Transverse colon (tissue), 4 donors: Measurements from ENCODE around the gene BUD23. TPM values are rescaled to one million over a fixed set of nuclear protein-coding genes. Genes with fewer than 3 reads are reported as not detected.

Experiments used
- DNase-seq: peaks from one replicate; pipeline ENCODE4 v3.0.0-alpha.2; 2019
- H3K27ac ChIP-seq, 4 donors: fragments of 200-600 bp; sonication (generic); 2 replicates each; pipeline ENCODE4 v1.5.1; 2016 to 2018; ENCODE audit warnings: inconsistent platforms in 4 of 4
- H3K27me3 ChIP-seq: fragments of 200-600 bp; sonication (generic); 2 replicates; pipeline ENCODE4 v1.5.1; 2017; ENCODE audit warnings: inconsistent platforms
- H3K36me3 ChIP-seq, 4 donors: fragments of 200-600 bp; sonication (generic); 2 replicates each; pipeline ENCODE4 v1.5.1; 2017 to 2019; ENCODE audit warnings: inconsistent platforms in 4 of 4
- H3K4me1 ChIP-seq, 4 donors: fragments of 200-600 bp; sonication (generic); 2 replicates each; pipeline ENCODE4 v1.5.1; 2017 to 2020; ENCODE audit warnings: inconsistent platforms in 4 of 4
- H3K4me3 ChIP-seq, 4 donors: fragments of 200-600 bp; sonication (generic); 1 replicate in 1 of 4; 2 replicates in 3 of 4; pipeline versions ENCODE4 v1.5.1 to v1.6.1; 2017 to 2019; ENCODE audit warnings: inconsistent platforms in 4 of 4
- H3K9me3 ChIP-seq, 2 donors: fragments of 200-600 bp; sonication (generic); 2 replicates each; pipeline ENCODE4 v1.5.1; 2017 to 2019; ENCODE audit warnings: inconsistent platforms in 2 of 2
- EP300 ChIP-seq: sonication (generic); formaldehyde crosslinking; IDR thresholded peaks from one replicate; pipeline ENCODE4 v1.6.1; 2017; ENCODE audit warnings: antibody characterized with exemption, low read depth
- POLR2A ChIP-seq: fragments of 450-650 bp; IDR thresholded peaks from one replicate; pipeline ENCODE4 v1.6.1; 2016; ENCODE audit warnings: antibody characterized with exemption, mild to moderate bottlenecking, moderate library complexity
- POLR2AphosphoS5 ChIP-seq, 3 donors: sonication (generic); formaldehyde crosslinking; IDR thresholded peaks; one replicate each; pipeline ENCODE4 v1.6.1; 2016; ENCODE audit warnings: antibody characterized with exemption in 3 of 3
- WGBS, 2 donors: methylation state at CpG; one replicate each; pipeline ENCODE4 v1.1.5; 2018; ENCODE audit warnings: low coverage in 1 of 2; 5-methylcytosine and 5-hydroxymethylcytosine counted together
- in situ Hi-C, 4 donors: fragments of 200-750 bp; cut with MboI; loops; one replicate each; pipeline versions ENCODE4 v1.15.0 to v1.15.1; 2017; ENCODE audit warnings: low sequenced_read_pairs in 3 of 4, low pct_ligation_motif_present in 1 of 4, low pct_unique_long_range_greater_than_20kb in 1 of 4
- intact Hi-C: fragments of 100-400 bp; cut with DNase I; formaldehyde crosslinking; loops from one replicate; pipeline ENCODE4 v1.15.1; 2023; ENCODE audit warnings: low total_unique reads
- total RNA-seq, 4 donors: library from RNA; depleted of rRNA; stranded (reverse); fragments of >200 nt; gene quantifications; one replicate each; pipeline ENCODE4 v1.1.0, GENCODE V29; 2016
- TF ChIP-seq, protein P1 (sequence below), 5 experiments: fragments of 200-600 bp in 3 of 5; fragments of 450-650 bp in 2 of 5; sonication (generic) in 3 of 5; IDR thresholded peaks; 1 replicate in 2 of 5; 2 replicates in 3 of 5; pipeline ENCODE4 v1.5.1; 2016 to 2017; ENCODE audit warnings: antibody characterized with exemption in 5 of 5, inconsistent platforms in 3 of 5, mild to moderate bottlenecking in 2 of 5, moderate library complexity in 1 of 5

Gene BUD23
- total RNA-seq, 4 donors from 2014 or later, result 12.0 to 55.9 (median 30.3) TPM

GRCh38 chr7:73737491-73738219 is 54.3 kb downstream of the BUD23 start:
- 54% methylated on average over 17 of the region's 17 CpGs; no CpG with 5 or more reads in 1 of the 2 donors for WGBS, 2 donors
- no peaks in the 10 kb centered on the region for H3K9me3 ChIP-seq
- no peak for DNase-seq
- no peaks in the 10 kb centered on the region for H3K36me3 ChIP-seq
- TF ChIP-seq POLR2AphosphoS5 (IDR thresholded peaks at IDR 0.05) (peak in 1 of 3 donors; percentile 63), EP300 (no peak)
- H3K4me1 ChIP-seq, result peaks cover 10 to 60% (median 44%) of the 10 kb centered on the region in 4 donors
- H3K27ac ChIP-seq, result peak overlapping the region; percentile 92 to 98 (median 96)
- in situ Hi-C loops (loop anchor here in 1 of 4 donors (10.0 kb wide), 1 partner anchor 117 kb away; no protein-coding TSS in a partner anchor), intact Hi-C loops (loop anchor here (10.0 kb wide), 1 partner anchor 53 kb away; the partner anchor contains the start of genes BUD23 and DNAJC30)
- H3K27me3 ChIP-seq, result no peaks in the 10 kb centered on the region
- peak overlapping the region in 3 of 4 donors; percentile 81 to 95 (median 91) for H3K4me3 ChIP-seq

GRCh38 chr7:73738220-73738611 is 54.8 kb downstream of the BUD23 start:
- in situ Hi-C loops, result loop anchor here in 1 of 4 donors (10.0 kb wide), 1 partner anchor 117 kb away; no protein-coding TSS in a partner anchor
- peak overlapping the region; percentile 92 to 98 (median 96) for H3K27ac ChIP-seq
- 0% methylated on average over 24 of the region's 24 CpGs; no CpG with 5 or more reads in 1 of the 2 donors for WGBS, 2 donors
- peaks cover 10 to 61% (median 48%) of the 10 kb centered on the region in 4 donors for H3K4me1 ChIP-seq
- intact Hi-C loops, result loop anchor here (10.0 kb wide), 1 partner anchor 53 kb away; the partner anchor contains the start of genes BUD23 and DNAJC30
- H3K9me3 ChIP-seq, result no peaks in the 10 kb centered on the region
- peak; percentile 81 for DNase-seq
- H3K4me3 ChIP-seq, result peak overlapping the region; percentile 52 to 95 (median 86)
- H3K36me3 ChIP-seq, result no peaks in the 10 kb centered on the region
- no peak for TF ChIP-seq POLR2AphosphoS5 (IDR thresholded peaks at IDR 0.05)
- TF ChIP-seq, protein P1, sequence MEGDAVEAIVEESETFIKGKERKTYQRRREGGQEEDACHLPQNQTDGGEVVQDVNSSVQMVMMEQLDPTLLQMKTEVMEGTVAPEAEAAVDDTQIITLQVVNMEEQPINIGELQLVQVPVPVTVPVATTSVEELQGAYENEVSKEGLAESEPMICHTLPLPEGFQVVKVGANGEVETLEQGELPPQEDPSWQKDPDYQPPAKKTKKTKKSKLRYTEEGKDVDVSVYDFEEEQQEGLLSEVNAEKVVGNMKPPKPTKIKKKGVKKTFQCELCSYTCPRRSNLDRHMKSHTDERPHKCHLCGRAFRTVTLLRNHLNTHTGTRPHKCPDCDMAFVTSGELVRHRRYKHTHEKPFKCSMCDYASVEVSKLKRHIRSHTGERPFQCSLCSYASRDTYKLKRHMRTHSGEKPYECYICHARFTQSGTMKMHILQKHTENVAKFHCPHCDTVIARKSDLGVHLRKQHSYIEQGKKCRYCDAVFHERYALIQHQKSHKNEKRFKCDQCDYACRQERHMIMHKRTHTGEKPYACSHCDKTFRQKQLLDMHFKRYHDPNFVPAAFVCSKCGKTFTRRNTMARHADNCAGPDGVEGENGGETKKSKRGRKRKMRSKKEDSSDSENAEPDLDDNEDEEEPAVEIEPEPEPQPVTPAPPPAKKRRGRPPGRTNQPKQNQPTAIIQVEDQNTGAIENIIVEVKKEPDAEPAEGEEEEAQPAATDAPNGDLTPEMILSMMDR (IDR thresholded peaks at IDR 0.05), result no peak
- TF ChIP-seq EP300, result no peak
- TF ChIP-seq POLR2A, result no peak
- H3K27me3 ChIP-seq, result no peaks in the 10 kb centered on the region

- H3K4me1 ChIP-seq, result peaks cover 14 to 67% (median 52%) of the 10 kb centered on the region in 4 donors
- H3K4me3 ChIP-seq, result peak within 1 kb of the TSS; percentile 65 to 95 (median 86)
- WGBS, 2 donors, result 0 to 1% methylated on average over 1 to 53 of the region's 84 CpGs
- peak within 1 kb of the TSS; percentile 92 to 98 (median 96) for H3K27ac ChIP-seq
- H3K9me3 ChIP-seq, result no peaks in the 10 kb centered on the region
- in situ Hi-C loops (loop anchor here in 1 of 4 donors (10.0 kb wide), 1 partner anchor 116 kb away; no protein-coding TSS in a partner anchor), intact Hi-C loops (loop anchor here (10.0 kb wide), 1 partner anchor 54 kb away; the partner anchor contains the start of genes BUD23 and DNAJC30)
- DNase-seq, result peak; percentile 100
- peak; percentile 91 to 98 (median 98) for TF ChIP-seq POLR2AphosphoS5 (IDR thresholded peaks at IDR 0.05)
- peak; percentile 22 for TF ChIP-seq EP300
- TF ChIP-seq, protein P1 (IDR thresholded peaks at IDR 0.05), result no peak
- TF ChIP-seq POLR2A, result peak; percentile 95
- H3K36me3 ChIP-seq, result no peaks in the 10 kb centered on the region
- no peaks in the 10 kb centered on the region for H3K27me3 ChIP-seq
Measured at GRCh38 chr7:73738612-73739386, 55.4 kb downstream of the BUD23 start, which contains the start of gene ABHD11. TSS of gene ABHD11 (minus strand) at chr7:73738802. CDS start at chr7:73738770, 32 bp downstream.

DNA sequence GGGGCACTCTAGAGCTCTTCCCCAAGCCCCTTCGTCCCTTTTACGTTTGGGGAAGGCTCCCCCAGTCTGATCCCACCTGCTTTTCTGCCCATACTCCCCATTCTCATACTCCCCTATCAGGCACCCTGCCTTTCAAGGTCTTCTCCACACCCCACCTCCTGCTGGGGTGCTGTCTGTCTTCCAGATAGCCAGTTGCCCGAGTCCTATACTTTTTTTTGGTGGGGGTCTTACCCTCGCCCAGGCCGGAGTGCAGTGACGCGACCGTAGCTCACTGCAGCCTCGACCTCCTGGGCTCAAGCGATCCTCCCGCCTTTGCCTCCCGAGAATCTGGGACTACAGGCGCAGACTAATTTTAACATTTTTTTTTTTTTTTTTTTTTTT is 56.0 kb downstream of the BUD23 start:
- 42 to 46% methylated on average over 11 to 13 of the region's 13 CpGs for WGBS, 2 donors
- in situ Hi-C loops, result loop anchor here in 1 of 4 donors (10.0 kb wide), 1 partner anchor 115 kb away; no protein-coding TSS in a partner anchor
- Histone ChIP-seq H3K4me3 (peak overlapping the region; percentile 65 to 95 (median 86)), H3K9me3 (no peaks in the 10 kb centered on the region), H3K27me3 (no peaks in the 10 kb centered on the region), H3K36me3 (no peaks in the 10 kb centered on the region), H3K27ac (peak overlapping the region; percentile 92 to 98 (median 96)), H3K4me1 (peaks cover 14 to 71% (median 54%) of the 10 kb centered on the region in 4 donors)
- no peak for DNase-seq
- intact Hi-C loops, result loop anchor here (10.0 kb wide), 1 partner anchor 55 kb away; the partner anchor contains the start of genes BUD23 and DNAJC30
- TF ChIP-seq EP300 (no peak), POLR2A (no peak), POLR2AphosphoS5 (IDR thresholded peaks at IDR 0.05) (no peak)
- TF ChIP-seq, protein P1 (IDR thresholded peaks at IDR 0.05), result peak in 1 of 5 experiments; percentile 12
